GM19193 (cell line): ENCODE results near the gene ADGRL4.

Experiments used
- POLR2A ChIP-seq: IDR thresholded peaks from 4 replicates; pipeline ENCODE4 v1.6.1; 2011; ENCODE audit not compliant: insufficient read depth, insufficient read length; ENCODE audit errors: extremely low read depth

The ADGRL4 gene

DNA sequence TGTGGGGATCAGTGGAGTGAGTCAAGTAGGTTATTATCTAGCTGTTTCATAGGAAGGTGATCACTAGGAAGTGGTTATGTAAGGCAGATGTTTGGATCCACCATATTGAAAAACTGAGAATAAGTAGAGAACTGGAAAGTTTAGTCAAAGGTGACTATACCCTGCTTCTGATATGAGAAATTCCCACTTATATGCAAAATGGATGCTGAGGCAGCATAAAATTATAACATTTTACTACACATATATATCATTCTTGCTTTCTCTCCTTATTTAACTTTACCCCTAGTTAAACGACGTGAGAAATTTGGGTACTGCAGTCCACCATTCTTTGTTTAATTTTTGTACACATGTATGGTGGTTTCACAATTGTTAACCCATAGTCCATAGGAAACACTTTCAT, 142.4 kb downstream of the ADGRL4 start:
- TF ChIP-seq POLR2A: no peak

DNA sequence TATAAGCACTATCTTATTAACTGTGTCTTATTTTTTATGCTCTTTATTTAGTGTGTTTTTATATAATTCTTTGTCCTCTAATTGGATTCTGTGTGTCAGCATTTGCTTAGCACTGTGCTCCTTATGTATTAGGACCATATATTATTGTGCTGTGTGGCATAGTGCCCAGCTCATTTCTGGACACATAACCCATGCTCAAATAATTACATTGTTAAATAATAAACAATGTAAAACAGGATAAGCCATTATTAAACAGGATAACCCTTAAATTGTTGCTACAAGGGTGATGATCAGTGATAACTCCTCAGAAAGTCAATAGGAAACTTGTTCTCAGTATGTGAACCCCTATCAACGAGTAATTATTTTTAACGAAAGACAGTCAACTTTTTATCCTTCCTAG, 150.4 kb downstream of the ADGRL4 start:
- no peak for TF ChIP-seq POLR2A

DNA sequence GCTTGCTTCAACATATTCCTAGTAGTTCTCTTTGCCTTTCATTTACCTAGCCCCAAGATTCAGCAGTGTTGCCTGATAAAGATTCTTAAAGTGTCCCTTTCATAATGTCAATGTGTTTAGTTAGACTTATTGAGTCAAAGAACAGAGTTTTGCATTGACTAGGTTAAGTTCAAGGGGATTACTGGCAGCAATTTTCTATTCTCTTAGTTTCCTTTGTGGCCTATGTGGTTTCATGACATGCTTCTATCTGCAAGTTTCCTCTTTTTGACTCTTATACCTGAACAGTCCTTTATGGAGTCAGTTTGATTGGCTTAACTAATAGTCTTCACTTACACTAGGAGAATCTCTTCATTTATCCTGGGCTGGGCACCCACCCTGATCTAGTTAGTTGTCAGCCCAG, 151.3 kb downstream of the ADGRL4 start:
- TF ChIP-seq POLR2A: no peak

DNA sequence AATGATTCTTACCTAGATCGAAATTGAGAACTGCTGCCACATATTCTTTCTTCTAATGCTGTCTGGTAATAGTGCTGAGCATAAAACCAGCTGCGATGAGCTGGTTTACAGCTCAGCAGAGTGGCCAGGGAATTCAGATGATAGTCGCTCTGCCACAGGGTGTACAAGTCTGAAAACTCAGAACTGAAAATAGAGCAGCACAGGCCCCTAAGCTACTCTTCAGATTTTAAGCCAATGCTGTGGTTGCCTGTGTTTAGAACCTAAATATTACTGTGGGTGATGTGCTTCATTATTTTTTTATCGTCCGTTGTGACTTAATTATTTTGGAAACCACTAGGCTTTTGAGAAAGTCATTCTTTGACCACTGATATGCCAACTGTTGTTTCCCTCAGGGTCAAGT, 152.0 kb downstream of the ADGRL4 start:
- no peak for TF ChIP-seq POLR2A

- no peak for TF ChIP-seq POLR2A
These were observed 163.0 kb downstream of the ADGRL4 start for GRCh38 chr1:78843546-78843945.

DNA sequence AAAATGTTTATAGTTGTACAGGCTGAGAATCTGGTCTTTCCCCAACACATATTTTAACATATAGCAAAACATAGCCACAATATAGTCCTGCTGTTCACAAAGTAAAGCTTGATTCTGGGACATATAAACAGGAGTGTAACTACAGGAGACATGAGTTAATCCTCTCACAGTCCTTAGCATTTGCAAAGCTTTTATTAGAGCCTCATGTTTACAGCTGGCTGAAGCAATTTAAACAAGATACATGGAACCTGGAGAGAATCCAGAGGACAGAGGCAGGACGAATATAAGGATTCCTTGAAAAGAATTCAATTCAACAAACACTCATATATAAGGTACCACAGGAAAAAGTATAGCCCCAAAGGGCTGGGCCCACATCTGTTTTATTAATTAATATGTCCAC, 163.4 kb downstream of the ADGRL4 start:
- no peak for TF ChIP-seq POLR2A

- no peak for TF ChIP-seq POLR2A
These were observed 165.9 kb downstream of the ADGRL4 start for GRCh38 chr1:78840453-78841271.
